BJ (cell line): ENCODE measurements around the gene PARM1. TPM values are rescaled to one million over a fixed set of nuclear protein-coding genes. Genes with fewer than 3 reads are reported as not detected.

Experiments used
- CTCF ChIA-PET: fragments of 350-600 bp; formaldehyde crosslinking; extraction: SDS; loops from one replicate; lab custom pipeline; 2021; ENCODE audit warnings: antibody characterized with exemption, inconsistent platforms; lab: Yijun Ruan, JAX
- POLR2A ChIA-PET: fragments of 300-600 bp; sonication (Branson Sonifier 250); formaldehyde crosslinking; extraction: SDS; loops from one replicate; lab custom pipeline; 2021; ENCODE audit warnings: antibody characterized with exemption; lab: Charles Lee
- DNase-seq: peaks from one replicate; pipeline ENCODE4 v3.0.0-alpha.2; 2011; ENCODE audit warnings: low read depth
- H3K27me3 ChIP-seq: 2 replicates; pipeline ENCODE4 v1.6.0; 2011; ENCODE audit warnings: low read length; ENCODE audit not compliant: control insufficient read depth, insufficient read depth
- H3K36me3 ChIP-seq: 2 replicates; pipeline ENCODE4 v1.5.1; 2011; ENCODE audit warnings: low read length; ENCODE audit not compliant: control insufficient read depth, insufficient read depth
- H3K4me3 ChIP-seq: 2 replicates; pipeline ENCODE4 v1.5.1; 2011; ENCODE audit warnings: low read depth, mild to moderate bottlenecking, control low read depth, low read length
- CTCF ChIP-seq: IDR thresholded peaks from 2 replicates; pipeline ENCODE4 v1.5.1; 2011; ENCODE audit warnings: low read depth, mild to moderate bottlenecking, control low read depth, inconsistent platforms, low read length, moderate library complexity; ENCODE audit not compliant: insufficient read depth
- polyA plus RNA-seq: library from polyadenylated mRNA; depleted of rRNA; stranded (reverse); fragments of >200 nt; gene quantifications from 2 replicates; pipeline ENCODE4 v1.2.3, GENCODE V29; 2011

The PARM1 gene
- polyA plus RNA-seq, 1 experiment, result 0.01 TPM

GRCh38 chr4:74906771-74907170 lies 26.1 kb upstream of the PARM1 start:
- Histone ChIP-seq H3K4me3 (no peak overlapping the region), H3K27me3 (no peaks in the 10 kb centered on the region), H3K36me3 (no peaks in the 10 kb centered on the region)
- CTCF ChIA-PET, result no interaction called here
- POLR2A ChIA-PET, result no interaction called here
- no peak for DNase-seq
- TF ChIP-seq CTCF, result no peak

DNA sequence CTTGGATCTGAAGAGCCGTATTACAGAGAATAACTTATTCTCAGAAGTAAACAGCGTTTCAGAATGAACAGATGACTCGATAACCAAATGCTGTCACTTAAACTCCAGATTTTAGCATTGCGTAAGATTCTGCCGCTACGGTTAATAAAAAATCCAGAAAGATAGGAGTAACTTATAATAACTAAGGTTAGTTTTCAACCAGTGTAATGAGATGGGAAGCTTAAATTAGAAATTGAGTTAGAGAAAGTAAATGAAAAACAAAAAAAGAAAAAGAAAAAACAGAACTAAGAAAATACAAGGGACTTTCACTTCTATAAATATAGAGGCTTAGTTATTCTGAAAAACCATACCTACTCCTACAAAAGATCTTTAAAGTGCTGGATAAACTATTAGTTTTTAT lies 13.1 kb upstream of the PARM1 start:
- no peak for TF ChIP-seq CTCF
- Histone ChIP-seq H3K4me3 (no peak overlapping the region), H3K27me3 (no peaks in the 10 kb centered on the region), H3K36me3 (no peaks in the 10 kb centered on the region)
- ChIA-PET POLR2A (no interaction called here), CTCF (interaction anchor here (0.7 to 1.2 kb wide), 3 partner anchors 15 to 1586 kb away, joined by 3 to 4 read pairs (median 4); no protein-coding TSS in a partner anchor)
- DNase-seq, result no peak

DNA sequence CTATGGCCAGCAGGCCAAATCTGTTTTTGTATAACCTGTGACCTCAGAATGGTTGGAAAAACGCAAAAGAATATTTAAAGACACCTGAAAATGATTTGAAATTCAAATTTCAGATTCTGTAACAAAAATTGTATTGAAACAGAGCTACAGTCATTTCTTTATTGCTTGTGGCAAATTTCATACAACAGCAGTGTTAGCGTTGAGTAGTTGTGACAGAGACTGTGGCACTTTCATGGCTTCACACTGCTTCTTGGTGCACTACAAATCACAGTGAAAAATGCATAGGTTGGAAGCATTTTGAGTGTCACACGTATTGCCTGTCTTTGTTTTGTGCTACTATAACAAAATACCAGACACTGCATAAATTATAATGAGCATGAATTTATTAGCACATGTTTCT lies 12.2 kb upstream of the PARM1 start:
- CTCF ChIA-PET, result interaction anchor here (0.8 to 1.2 kb wide), 2 partner anchors 15 to 1587 kb away, joined by 3 to 4 read pairs; no protein-coding TSS in a partner anchor
- POLR2A ChIA-PET, result no interaction called here
- TF ChIP-seq CTCF, result no peak

GRCh38 chr4:74921490-74921889 lies 11.4 kb upstream of the PARM1 start:
- POLR2A ChIA-PET, result no interaction called here
- TF ChIP-seq CTCF, result no peak
- Histone ChIP-seq H3K4me3 (no peak overlapping the region), H3K36me3 (no peaks in the 10 kb centered on the region), H3K27me3 (0 out of 2 replicates have a peak, but pooled peaks cover under 1% of the 10 kb centered on the region)
- CTCF ChIA-PET, result no interaction called here
- no peak for DNase-seq

More for the DNA sequence above, 12.2 kb upstream of the PARM1 start:
- Histone ChIP-seq H3K36me3 (no peaks in the 10 kb centered on the region), H3K4me3 (no peak overlapping the region), H3K27me3 (no peaks in the 10 kb centered on the region)
- no peak for DNase-seq

GRCh38 chr4:74926007-74926406 lies 6.9 kb upstream of the PARM1 start:
- H3K27me3 ChIP-seq, result 0 out of 2 replicates have a peak, but pooled peaks cover 3% of the 10 kb centered on the region
- DNase-seq, result no peak
- ChIA-PET CTCF (no interaction called here), POLR2A (no interaction called here)
- no peak for TF ChIP-seq CTCF
- no peaks in the 10 kb centered on the region for H3K36me3 ChIP-seq
- H3K4me3 ChIP-seq, result no peak overlapping the region
